Fibroblast of the aortic adventitia (primary cell): ENCODE measurements around the gene POF1B. TPM values are rescaled to one million over a fixed set of nuclear protein-coding genes. Genes with fewer than 3 reads are reported as not detected.

Source experiments
- DNase-seq: peaks from one replicate; pipeline ENCODE4 v3.0.0-alpha.2; 2010; ENCODE audit warnings: low read depth
- H3K4me3 ChIP-seq: 2 replicates; pipeline ENCODE4 v1.5.1; 2011; ENCODE audit warnings: low read depth, mild to moderate bottlenecking, control low read depth, low read length, moderate library complexity
- CTCF ChIP-seq: IDR thresholded peaks from 2 replicates; pipeline ENCODE4 v1.5.1; 2011; ENCODE audit warnings: mild to moderate bottlenecking, low read length, control low read depth, inconsistent platforms; ENCODE audit not compliant: insufficient read depth
- total RNA-seq: library from RNA; depleted of rRNA; stranded (reverse); fragments of >200 nt; gene quantifications from 2 replicates; pipeline ENCODE4 v1.2.3, GENCODE V29; 2012; ENCODE audit warnings: low replicate concordance

Gene POF1B
- total RNA-seq, 1 donor, result not detected

- H3K4me3 ChIP-seq, result peak within 1 kb of the TSS; percentile 44
- TF ChIP-seq CTCF, result no peak
- DNase-seq, result no peak
Measured at GRCh38 chrX:85243761-85244449, 135.6 kb downstream of the POF1B start, which contains the start of the genes SATL1 and ZNF711. Gene SATL1, minus strand, starts transcription at chrX:85243779. Its CDS starts 134,811 bp downstream, at chrX:85108968. Gene ZNF711, plus strand, starts transcription at chrX:85243991. Its CDS starts 3,582 bp downstream, at chrX:85247573.

GRCh38 chrX:85243155-85243554 is 136.3 kb downstream of the POF1B start:
- TF ChIP-seq CTCF, result no peak
- DNase-seq, result no peak
- H3K4me3 ChIP-seq, result no peak overlapping the region

Other genes starting within 250 kb of the POF1B start
- not detected in 2 replicates for gene SATL1, start 135.9 kb downstream of the POF1B start, total RNA-seq
- 0.09 and 2.0 TPM in 2 replicates for gene ZNF711, start 135.7 kb downstream of the POF1B start, total RNA-seq